Brain microvascular endothelial cell (primary cell): Measurements from ENCODE around the gene S100A5.

ENCODE experiments used
- DNase-seq: peaks from one replicate; pipeline ENCODE4 v3.0.0-alpha.2; 2020
- H3K27ac ChIP-seq: fragments of 250-450 bp; sonication (Bioruptor Pico); 2 replicates; pipeline ENCODE4 v1.5.1; 2020; ENCODE audit warnings: mild to moderate bottlenecking, moderate library complexity
- H3K27me3 ChIP-seq: fragments of 250-450 bp; sonication (Bioruptor Pico); replicated peaks from 2 replicates; pipeline ENCODE4 v1.5.1; 2020; ENCODE audit warnings: mild to moderate bottlenecking
- H3K36me3 ChIP-seq: fragments of 250-450 bp; sonication (Bioruptor Pico); replicated peaks from 2 replicates; pipeline ENCODE4 v1.5.1; 2020; ENCODE audit warnings: mild to moderate bottlenecking
- H3K4me3 ChIP-seq: 2 replicates; pipeline ENCODE4 v1.5.1; 2011; ENCODE audit warnings: low read depth, mild to moderate bottlenecking, control low read depth, low read length, moderate library complexity
- CTCF ChIP-seq: IDR thresholded peaks from 2 replicates; pipeline ENCODE4 v1.5.1; 2011; ENCODE audit warnings: low read depth, mild to moderate bottlenecking, moderate library complexity, low read length, control low read depth, inconsistent platforms; ENCODE audit errors: missing control alignments
- in situ Hi-C: cut with HindIII; loops from 2 replicates; pipeline ENCODE4 v1.10.0; 2017; ENCODE audit warnings: low sequenced_read_pairs, low pct_ligation_motif_present

Gene S100A5

GRCh38 chr1:153487707-153488106, 53.0 kb downstream of the S100A5 start:
- Histone ChIP-seq H3K27me3 (no peaks in the 10 kb centered on the region), H3K27ac (no peak overlapping the region), H3K4me3 (no peak overlapping the region), H3K36me3 (no peaks in the 10 kb centered on the region)
- in situ Hi-C loops: loop anchor here (25.0 kb wide), 1 partner anchor 125 kb away; the partner anchor contains the start of gene S100A9
- no peak for TF ChIP-seq CTCF
- DNase-seq: no peak
